Stimulated activated CD8-positive, alpha-beta memory T cell treated with anti-CD3 and anti-CD28 coated beads, Interleukin-4, amount 100 ng/mL, for 1 hour (primary cell): ENCODE data around the gene SCAMP2.
"Not testable (repeated sequence)": the region's sequence is repeated elsewhere in the genome, so short reads cannot be mapped to it uniquely, and the experiment has no call there.

Experiments
- DNase-seq, 2 donors: peaks; one replicate each; pipeline ENCODE4 v3.0.0-alpha.2; 2020; ENCODE audit warnings: low read depth in 2 of 2, low spot score in 1 of 2

Gene SCAMP2, protein sequence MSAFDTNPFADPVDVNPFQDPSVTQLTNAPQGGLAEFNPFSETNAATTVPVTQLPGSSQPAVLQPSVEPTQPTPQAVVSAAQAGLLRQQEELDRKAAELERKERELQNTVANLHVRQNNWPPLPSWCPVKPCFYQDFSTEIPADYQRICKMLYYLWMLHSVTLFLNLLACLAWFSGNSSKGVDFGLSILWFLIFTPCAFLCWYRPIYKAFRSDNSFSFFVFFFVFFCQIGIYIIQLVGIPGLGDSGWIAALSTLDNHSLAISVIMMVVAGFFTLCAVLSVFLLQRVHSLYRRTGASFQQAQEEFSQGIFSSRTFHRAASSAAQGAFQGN

DNA sequence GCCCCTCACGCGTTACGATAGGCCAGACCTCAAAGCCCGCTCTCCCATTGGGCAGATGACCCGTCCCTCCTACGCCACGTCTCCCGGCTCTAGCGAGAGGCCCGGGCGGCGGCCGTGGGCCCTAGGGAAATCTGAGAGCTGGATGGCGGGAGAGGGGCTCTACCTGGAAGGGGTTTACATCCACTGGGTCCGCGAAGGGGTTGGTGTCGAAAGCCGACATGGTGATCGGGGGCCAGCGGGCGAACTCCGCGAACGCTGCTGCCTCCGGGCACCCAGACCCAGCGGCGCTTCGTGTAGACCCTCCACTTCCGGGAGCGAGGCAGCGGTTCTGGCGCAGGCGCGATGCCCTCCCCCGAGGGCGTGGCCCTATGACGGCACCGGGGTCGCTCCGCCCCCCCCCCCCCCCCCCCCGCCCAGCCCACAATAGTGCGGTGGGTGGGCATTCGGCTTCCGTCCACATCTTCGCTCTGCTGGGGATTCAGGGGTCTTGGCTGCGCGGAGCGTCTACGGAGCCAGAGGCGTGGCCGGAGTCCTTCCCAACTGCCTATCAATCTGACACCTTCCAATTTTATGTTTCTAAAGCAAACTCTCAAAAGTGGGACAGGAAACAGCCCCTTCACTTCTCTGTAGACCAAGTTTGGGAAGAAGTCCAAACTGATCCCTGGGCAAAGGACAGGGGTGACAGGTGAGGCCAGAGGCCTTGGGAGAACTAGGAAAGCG is at the start of gene SCAMP2:
TSS of gene SCAMP2 (minus strand) at position 330 of the 720 bp plus-strand sequence. CDS start at position 220, 110 bp downstream.
- peak; percentile 80 to 87 for DNase-seq

DNA sequence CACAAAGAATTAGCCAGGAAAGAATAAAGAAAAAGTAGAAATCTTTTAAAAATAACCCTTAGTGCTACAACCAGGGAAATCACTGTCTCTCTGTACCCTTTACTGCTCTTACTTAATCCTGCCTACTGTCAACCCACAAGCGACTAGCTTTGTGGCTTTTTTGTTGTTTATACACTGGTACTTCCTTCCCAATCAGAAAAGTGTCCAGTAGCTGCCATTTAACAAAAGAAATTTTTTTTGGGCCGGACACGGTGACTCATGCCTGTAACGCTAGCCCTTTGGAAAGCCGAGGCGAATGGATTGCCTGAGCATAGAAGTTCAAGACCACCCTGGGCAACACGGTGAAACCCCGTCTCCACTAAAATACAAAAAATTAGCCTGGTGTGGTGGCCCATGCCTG is 47.3 kb upstream of the SCAMP2 start:
- no peak for DNase-seq

DNA sequence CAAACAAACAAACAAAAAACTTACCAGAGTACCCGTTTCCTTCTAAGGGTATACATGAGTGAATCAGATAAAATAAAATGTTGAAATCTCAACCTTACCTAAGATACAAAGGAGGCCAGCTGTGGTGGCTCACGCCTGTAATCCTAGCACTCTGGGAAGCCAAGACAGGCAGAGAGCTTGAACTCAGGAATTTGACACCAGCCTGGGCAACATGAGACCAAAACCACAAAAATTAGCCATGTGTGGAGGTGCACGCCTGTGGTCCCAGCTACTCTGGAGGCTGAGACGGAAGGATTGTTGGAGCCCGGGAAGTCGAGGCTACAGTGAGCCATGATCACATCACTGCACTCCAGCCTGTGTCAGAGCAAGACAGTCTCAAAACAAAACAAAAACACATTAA is 44.5 kb upstream of the SCAMP2 start:
- DNase-seq = no peak

DNA sequence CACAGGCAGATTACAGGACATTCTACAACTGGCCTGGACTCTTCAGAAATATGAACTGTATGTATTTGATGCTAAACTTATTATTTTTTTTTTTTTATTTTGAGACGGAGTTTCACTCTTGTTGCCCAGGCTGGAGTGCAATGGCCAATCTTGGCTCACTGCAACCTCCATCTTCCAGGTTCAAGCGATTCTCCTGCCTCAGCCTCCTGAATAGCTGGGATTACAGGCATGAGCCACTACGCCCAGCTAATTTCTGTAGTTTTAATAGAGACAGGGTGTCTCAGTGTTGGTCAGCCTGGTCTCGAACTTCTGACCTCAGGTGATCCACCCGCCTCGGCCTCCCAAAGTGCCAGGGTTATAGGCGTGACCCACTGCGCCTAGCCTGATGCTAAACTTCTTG is 40.6 kb upstream of the SCAMP2 start:
- not testable (repeated sequence) for DNase-seq

DNA sequence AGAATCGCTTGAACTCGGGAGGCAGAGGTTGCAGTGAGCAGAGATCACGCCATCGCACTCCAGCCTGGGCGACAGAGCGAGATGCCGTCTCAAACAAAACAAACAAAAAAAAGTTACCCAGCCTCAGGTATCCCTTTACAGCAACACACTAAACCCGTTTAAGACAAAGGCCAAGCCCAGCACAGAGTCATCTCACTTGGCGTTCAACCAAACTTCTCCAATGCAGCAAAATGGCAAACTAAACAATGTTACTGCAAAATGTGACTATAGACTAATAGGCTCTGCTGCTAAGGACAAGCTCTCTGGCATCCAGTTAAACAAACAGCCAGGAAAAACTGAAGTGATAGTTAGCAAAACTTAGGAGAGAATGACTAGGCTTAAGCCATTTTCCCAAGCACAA is 39.9 kb upstream of the SCAMP2 start:
- no peak for DNase-seq

DNA sequence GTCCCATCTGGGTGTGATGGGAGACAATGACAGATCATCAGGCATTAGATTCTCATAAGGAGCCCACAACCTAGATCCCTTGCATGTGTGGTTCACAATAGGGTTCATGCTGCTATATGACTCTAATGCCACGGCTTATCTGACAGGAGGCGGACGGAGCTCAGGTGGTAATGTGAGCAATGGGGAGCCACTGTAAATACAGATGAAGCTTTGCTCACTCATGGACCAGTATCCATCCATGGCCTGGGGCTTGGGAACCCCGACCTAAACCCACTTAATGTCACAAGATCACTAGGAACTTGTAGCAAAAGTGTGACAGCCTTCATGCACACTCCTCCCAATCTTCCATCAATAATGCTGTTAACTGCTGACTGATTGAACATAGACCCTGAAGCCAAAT is 35.5 kb upstream of the SCAMP2 start:
- DNase-seq = no peak

DNA sequence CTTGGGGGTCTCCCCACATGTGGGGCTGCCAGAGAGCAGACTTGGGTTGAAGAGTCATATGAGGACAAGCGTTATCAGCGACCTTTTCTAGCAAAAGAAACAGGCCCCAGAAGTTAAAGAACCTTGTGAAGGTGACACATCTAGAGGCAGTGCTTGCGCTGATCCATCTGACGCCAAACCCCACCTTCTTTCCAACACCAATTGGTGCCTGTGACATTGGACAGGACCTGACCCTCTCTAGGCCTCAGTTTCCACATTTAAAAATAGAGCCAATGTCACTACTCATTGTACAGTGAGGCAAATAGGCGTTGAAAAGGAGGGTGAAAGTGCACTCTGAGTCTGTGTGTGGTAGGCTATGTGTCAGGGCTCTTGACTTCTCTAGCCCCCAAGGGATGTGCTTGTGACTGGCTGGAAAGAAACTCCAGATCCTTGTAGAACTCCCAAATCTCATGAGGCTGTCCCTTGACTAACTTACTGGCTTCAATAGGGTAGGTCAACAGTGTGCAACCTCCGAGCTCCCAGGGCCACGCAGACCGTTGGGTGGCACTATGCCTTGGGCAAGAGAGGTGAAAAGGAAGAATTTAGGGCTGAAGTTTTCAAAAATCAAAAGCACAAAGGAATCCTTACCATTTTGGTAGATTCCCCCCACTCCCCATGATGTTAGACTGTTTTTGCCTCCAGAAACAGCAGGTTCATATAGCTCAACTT is 34.2 kb upstream of the SCAMP2 start:
- DNase-seq = no peak

DNA sequence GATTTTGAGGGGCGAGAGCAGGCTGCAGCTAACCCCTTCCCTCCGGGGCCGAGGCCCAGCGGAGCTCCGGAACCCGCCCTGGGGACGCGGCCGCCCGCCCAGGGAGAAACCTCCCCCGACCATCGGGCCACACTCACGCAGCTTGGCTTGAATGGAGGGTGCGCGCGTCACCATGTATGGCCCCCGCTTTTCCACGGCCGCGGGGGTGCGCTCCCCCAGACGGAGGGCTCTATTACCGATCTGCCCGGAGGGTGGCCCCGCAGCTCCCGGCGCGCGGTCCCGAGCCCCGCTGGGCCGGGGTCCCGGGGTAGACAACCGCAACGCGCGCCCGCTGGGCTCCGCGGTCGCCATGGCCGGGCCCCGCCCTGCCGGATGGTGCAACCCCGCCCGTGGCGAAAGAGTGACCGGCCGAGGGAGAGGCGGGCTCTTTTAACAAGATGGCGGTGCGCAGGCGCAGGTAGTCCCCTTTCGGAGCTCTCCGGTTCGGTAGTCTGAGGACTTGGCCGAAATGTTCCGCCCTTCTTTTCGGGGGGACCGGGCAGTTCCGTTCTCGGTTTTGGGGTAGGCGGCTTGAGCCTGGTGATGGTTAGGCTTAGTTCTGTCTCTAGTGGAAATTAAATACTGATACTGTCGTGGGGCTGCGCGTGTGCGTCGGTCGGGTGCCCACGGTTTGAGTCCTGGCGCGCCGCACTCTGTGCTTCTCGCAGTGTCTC is 33.4 kb upstream of the SCAMP2 start, which contains the start of gene FAM219B:
TSS of gene FAM219B (minus strand) at position 402 of the 713 bp plus-strand sequence. CDS start at position 351, 51 bp downstream.
- DNase-seq = peak; percentile 61 to 64

DNA sequence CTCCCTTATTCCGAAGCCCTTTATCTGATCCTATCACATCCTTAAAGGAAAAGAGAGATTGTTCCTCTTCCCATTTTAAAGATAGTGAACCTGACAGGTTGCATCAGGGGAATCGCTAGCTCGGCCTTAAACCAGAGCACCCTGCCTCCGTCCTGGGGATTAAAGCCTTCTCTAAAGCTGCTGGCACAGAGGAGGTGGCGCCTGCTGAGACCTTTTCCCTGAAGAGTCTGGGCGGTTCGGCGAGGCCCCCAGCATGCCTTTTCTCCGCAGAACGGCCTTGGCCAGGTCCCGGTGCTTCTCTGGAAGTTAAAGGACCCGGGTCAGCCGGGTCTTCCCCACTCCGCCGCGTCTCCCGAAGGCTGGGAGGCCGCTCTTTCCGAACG is 32.9 kb upstream of the SCAMP2 start:
- DNase-seq = no peak

DNA sequence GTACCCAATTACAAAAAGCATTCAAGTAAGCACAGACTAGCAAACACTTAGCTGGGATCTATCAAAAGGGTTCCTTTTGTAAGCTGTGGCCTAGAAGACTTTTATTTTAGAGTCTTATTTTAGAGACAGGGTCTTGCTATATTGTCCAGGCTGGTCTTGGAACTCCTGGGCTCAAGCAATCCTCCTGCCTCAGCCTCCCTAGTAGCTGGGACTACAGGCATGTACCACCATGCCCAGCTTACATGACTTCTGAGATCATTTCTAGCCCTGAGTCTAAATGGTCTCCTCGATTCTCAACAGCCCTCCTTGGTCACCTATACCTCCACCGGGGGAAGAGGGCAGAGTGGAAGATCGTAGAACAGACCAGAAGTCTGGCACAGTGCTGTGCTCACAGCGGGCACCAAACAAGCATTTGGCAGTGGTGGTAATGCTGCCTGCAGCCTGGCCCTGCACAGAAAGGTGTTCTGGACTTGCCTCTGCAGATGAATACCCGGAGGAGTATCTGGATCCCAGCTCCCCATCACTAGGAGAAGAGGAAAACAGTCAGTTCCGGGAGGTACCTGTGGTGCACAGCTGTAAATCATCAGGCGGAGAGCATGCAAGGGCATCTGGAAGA is 31.1 kb upstream of the SCAMP2 start:
- DNase-seq = no peak

DNA sequence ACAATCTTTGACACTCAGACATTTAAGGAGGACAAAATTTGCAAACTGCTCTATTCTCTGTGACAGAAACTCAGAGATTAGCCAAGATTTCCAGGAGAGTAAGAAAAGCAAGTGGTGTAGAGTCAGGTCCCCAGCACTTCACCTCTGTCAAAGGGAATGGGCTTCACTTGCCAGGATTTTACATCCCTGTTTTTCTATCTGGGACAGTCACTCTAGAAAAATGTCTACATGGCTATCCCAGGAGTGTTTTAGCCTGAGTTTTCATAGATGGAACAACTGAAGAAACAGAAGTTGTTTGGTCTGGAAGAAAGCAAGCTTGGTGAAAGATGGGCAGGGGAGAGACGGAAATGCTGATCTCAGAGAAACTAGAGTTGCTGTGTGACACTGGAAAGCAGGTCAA is 30.5 kb upstream of the SCAMP2 start:
- no peak for DNase-seq

DNA sequence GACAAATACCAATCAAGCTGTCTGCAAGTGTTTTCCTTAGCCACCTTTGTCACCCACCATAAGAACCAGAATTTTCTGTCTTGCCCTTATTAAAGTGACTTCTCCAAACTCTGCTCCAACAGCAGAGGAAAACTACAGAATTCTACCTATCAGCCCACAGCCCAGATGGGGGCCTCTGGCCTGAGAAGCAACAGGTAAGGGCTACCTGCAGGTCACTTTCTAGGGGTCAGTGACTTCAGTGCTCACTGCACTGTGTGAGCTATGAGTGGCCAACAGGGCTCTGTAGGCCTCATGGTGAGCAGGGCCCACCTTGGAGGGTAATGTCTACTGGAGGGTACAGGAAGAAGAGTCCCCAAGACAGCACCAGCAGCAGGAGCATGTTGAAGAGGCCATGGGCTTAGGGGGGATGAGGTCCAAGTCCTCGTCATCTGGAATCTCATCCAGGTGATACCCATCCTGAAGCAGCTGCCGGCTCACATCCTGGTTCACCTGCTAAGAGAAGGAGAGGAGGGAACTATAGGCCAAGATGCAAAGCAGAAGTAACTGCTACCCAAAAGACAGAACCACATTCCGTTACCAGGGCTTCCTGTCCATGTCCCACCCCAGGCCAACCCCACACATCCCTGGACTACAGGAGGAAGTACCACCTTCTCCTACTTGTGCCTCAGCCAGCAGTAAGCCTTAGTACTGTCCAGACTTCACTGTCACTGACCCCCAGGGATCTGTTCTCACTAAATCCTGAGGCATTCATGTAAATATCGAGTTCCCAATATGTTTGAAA is 29.3 kb upstream of the SCAMP2 start:
- no peak for DNase-seq

DNA sequence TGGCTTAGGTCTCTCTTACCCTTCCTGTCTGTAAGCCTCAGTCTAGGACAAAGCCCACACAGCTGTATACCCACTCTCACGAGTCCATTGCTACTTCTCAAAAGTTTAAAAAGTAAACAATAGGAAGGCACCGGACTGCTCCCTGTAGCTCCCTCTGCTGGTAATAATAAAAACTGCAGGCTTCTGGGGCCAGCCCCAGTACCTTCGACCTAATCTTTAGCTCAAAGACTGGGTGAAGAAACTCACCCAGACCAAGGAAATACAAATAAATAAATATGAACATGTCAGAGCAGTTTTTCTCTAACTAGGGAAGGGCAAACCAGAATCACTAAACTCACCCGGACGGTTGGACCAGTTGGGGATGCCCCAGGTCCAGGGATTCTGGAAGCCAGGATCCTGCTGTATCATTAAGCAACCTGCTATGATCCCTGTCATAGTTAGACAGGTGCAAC is 28.5 kb upstream of the SCAMP2 start:
- DNase-seq = peak; percentile 24 to 37

DNA sequence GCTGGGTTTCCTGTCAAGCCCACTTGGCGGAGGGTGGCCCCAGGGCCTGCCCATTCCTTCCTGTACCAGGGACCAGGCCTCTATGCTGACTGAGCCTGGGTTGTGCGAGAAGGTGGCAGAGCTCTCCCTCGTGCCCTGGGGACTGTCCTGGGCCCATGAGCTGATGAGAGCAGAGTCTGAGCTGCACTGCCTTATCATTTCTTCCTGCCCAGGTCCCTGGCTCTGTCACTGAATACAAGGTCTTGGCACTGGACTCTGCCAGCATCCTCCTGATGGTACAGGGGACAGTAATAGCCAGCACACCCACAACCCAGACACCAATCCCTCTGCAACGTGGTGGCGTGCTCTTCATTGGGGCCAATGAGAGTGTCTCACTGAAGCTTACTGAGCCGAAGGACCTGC is 24.1 kb upstream of the SCAMP2 start:
- DNase-seq = no peak

DNA sequence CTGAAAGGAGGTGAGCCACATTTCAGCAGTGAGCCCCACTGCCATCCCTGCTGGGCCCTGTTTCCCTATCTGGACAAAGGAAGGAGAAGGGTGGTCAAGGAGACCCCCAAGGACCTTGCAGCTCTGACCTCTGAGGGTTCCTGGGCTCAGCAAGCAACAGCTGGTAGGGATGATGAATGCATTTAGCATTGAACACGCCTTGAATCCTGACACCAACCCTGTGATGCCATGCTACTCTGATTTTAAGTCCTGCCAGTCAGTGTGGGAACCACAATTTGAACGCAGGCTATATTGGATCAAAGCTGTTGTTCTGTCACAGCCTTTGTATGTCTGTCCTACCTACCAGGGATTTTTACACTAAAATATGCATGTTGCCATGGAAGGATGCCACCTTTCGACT is 23.2 kb upstream of the SCAMP2 start:
- no peak for DNase-seq

DNA sequence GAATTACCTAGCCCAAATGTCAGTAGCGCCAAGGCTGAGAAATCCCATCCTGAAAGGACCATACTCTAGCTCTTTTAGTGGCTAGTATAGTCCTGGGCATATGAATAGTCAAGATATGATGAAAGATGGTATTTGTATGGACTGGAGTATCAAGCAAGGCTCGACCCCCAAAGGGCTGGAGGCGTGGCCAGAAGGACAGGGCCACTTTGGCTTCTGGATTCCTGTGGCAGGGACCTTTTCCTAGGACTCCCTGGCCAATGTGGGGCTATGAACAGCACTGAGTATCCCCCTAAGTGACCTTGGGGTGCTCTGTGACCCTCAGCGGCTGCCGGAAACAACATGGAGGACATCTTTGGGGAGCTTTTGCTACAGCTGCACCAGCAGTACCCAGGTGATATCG is 22.7 kb upstream of the SCAMP2 start:
- no peak for DNase-seq

DNA sequence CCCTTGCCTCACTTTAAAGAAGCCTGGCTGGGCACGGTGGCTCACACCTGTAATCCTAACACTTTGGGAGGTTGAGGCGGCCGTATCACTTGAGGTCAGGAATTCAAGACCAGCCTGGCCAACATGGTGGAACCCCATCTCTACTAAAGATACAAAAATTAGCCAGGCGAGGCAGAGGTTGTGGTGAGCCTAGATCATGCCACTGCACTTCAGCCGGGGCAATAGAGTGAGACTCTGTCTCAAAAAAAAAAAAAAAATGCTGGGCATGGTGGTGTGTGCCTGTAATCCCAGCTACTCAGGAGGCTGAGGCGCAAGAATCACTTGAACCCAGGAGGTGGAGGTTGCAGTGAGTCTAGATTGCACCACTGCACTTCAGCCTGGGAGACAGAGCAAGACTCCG is 21.2 kb upstream of the SCAMP2 start:
- DNase-seq = not testable (repeated sequence)

DNA sequence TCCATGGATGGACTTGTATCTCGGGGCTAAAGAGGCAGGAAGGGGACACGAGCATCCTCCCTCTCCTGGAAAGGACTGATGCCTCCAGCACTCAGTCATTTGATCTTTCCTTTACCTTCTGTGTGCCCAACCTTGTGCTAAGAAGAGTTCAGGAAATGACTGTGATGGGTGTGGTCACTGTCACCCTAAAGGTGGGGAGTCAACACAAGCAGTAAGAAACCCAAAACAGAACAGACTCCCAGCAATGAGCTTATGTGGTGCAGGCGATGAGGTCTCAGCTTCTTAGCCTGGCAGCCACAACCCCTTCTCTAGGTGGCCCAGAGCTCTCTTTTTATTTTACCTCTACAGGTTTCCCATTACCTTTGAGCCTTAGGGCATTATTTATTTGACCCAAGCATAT is 20.5 kb upstream of the SCAMP2 start:
- DNase-seq = no peak

DNA sequence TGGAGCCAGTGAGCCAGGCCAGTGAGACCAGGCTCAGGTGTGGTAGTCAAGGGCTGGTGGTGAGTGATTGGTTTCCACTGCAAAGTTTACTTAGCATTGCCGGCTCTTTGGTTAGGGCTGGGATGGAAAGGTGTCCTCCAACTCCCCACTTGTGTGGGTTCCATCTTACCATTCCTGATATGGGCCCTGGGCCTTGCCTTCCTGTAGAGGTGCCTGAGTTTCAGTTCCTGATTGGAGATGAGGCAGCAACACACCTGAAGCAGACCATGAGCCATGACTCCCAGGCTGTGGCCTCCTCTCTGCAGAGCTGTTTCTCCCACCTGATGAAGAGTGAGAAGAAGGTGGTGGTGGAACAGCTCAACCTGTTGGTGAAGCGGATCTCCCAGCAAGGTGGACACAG is 19.8 kb upstream of the SCAMP2 start:
- no peak for DNase-seq

DNA sequence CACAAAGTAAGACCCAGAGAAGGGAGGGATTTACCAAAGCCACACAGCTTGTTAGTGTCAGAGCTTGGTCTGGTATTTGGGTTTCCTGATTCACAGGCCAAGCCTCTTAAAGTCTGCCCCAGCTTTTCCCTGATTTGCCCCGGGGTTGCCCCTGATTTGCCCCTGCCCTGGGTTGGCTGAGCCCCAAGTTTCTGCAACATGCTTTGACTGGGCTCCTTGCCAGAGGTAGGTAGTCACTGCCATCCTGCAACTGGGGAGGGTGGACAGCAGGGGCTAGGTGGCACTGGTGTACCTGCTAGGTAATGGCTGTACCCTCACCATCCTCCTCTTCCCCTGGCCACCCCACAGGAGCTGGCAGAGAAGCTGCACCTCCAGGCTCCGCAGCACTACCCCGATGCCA is 19.1 kb upstream of the SCAMP2 start:
- no peak for DNase-seq
